K562 (cell line): ENCODE results near the gene PDGFC. TPM values are rescaled to one million over a fixed set of nuclear protein-coding genes. Genes with fewer than 3 reads are reported as not detected.

Experiments used
- ATAC-seq: fragments of 200-7000 bp; cut with Tn5 transposase; 3 replicates; pipeline ENCODE4 v1.9.1; 2020; ENCODE audit warnings: moderate library complexity
- BruUV-seq: library from RNA; stranded (reverse); fragments of 400-500 nt; replicated peaks from 2 replicates; lab custom pipeline; 2021; lab: Mats Ljungman, UMichigan
- CTCF ChIA-PET: fragments of 300-600 bp; formaldehyde crosslinking; extraction: SDS; loops from one replicate; lab custom pipeline; 2021; ENCODE audit warnings: low intra/inter-chr PET ratio; lab: Yijun Ruan, JAX
- POLR2A ChIA-PET: fragments of 300-600, 350-650 bp; sonication (Branson Sonifier 250); formaldehyde crosslinking; extraction: SDS; loops from one replicate; lab custom pipeline; 2021; ENCODE audit warnings: antibody characterized with exemption, inconsistent platforms; lab: Yijun Ruan, JAX
- DNase-seq, 4 experiments: peaks; one replicate each; pipeline versions ENCODE4 v3.0.0 to v3.0.0-alpha.2; 2011 to 2018; ENCODE audit warnings: low spot score in 3 of 4, mixed read lengths in 3 of 4; ENCODE audit errors: extremely low read depth in 1 of 4
- FAIRE-seq: peaks from 2 replicates; lab custom pipeline; 2011; peaks lifted over from hg19 to GRCh38; lab: Jason Lieb, UNC
- H2AFZ ChIP-seq: 2 replicates; pipeline ENCODE4 v1.6.0; 2011; ENCODE audit warnings: low read depth, low read length, control low read depth, inconsistent platforms
- H3K27ac ChIP-seq: fragments of 200-600 bp; 3 replicates; pipeline ENCODE4 v1.8.0; 2011; ENCODE audit warnings: low read depth, mild to moderate bottlenecking, control low read depth, inconsistent platforms, low read length, moderate library complexity, mixed read lengths; ENCODE audit errors: extremely low read depth
- H3K27me3 ChIP-seq, 2 experiments: fragments of 300-600 bp in 1 of 2; 2 replicates in 1 of 2; 3 replicates in 1 of 2; pipeline versions ENCODE4 v1.6.0 to v1.8.0; 2011; ENCODE audit warnings: inconsistent platforms in 2 of 2, low read length in 2 of 2, mild to moderate bottlenecking in 1 of 2, mixed read lengths in 1 of 2, moderate library complexity in 1 of 2; ENCODE audit not compliant: control insufficient read depth in 2 of 2, insufficient read depth in 2 of 2
- H3K36me3 ChIP-seq: fragments of 300-600 bp; 3 replicates; pipeline ENCODE4 v1.8.0; 2011; ENCODE audit warnings: mild to moderate bottlenecking, low read length, inconsistent platforms; ENCODE audit not compliant: control insufficient read depth, insufficient read depth
- H3K4me1 ChIP-seq, 2 experiments: fragments of 200-600 bp in 1 of 2; replicated peaks in 1 of 2; 2 replicates in 1 of 2; 3 replicates in 1 of 2; pipeline versions ENCODE4 v1.5.1 to v1.8.0; 2011; ENCODE audit warnings: inconsistent platforms in 2 of 2, low read length in 2 of 2, mild to moderate bottlenecking in 1 of 2, mixed read lengths in 1 of 2, moderate library complexity in 1 of 2; ENCODE audit not compliant: control insufficient read depth in 2 of 2, insufficient read depth in 2 of 2
- H3K4me2 ChIP-seq: 2 replicates; pipeline ENCODE4 v1.6.1; 2011; ENCODE audit warnings: low read length, control low read depth, inconsistent platforms, mixed read lengths; ENCODE audit not compliant: insufficient read depth
- H3K4me3 ChIP-seq: fragments of 200-600 bp; sonication (generic), shearing (Covaris generic); 2 replicates; pipeline ENCODE4 v1.5.1; 2016; ENCODE audit warnings: control low read depth, inconsistent platforms
- H3K79me2 ChIP-seq: fragments of 200-600 bp; 3 replicates; pipeline ENCODE4 v1.8.0; 2011; ENCODE audit warnings: low read length, inconsistent platforms; ENCODE audit not compliant: control insufficient read depth, insufficient read depth
- H3K9ac ChIP-seq, 2 experiments: 2 replicates each; pipeline versions ENCODE4 v1.6.0 to v1.6.1; 2011; ENCODE audit warnings: low read depth in 2 of 2, low read length in 2 of 2, control low read depth in 1 of 2, inconsistent platforms in 1 of 2, mild to moderate bottlenecking in 1 of 2, mixed read lengths in 1 of 2; ENCODE audit not compliant: insufficient read depth in 1 of 2
- H3K9me1 ChIP-seq: one replicate; pipeline ENCODE4 v1.6.0; 2011; ENCODE audit warnings: inconsistent platforms, mild to moderate bottlenecking, low read length, moderate library complexity; ENCODE audit not compliant: control insufficient read depth, insufficient read depth
- H3K9me3 ChIP-seq: replicated peaks from 2 replicates; pipeline ENCODE4 v1.5.1; 2011; ENCODE audit warnings: low read depth, low read length, inconsistent platforms; ENCODE audit not compliant: control insufficient read depth, insufficient read depth
- H4K20me1 ChIP-seq: replicated peaks from 2 replicates; pipeline ENCODE4 v1.6.1; 2011; ENCODE audit warnings: low read length, inconsistent platforms, mixed read lengths; ENCODE audit not compliant: control insufficient read depth, insufficient read depth
- ETV5 ChIP-seq: sonication (generic); formaldehyde crosslinking; IDR thresholded peaks from 2 replicates; pipeline ENCODE4 v1.4.0; 2020; ENCODE audit warnings: low read depth, mild to moderate bottlenecking, missing genetic modification reagents
- FIP1L1 ChIP-seq: fragments of 200-400 bp; formaldehyde crosslinking; IDR thresholded peaks from 2 replicates; pipeline ENCODE4 v1.6.1; 2018; ENCODE audit warnings: mild to moderate bottlenecking, low read depth, low read length; ENCODE audit not compliant: poor library complexity, severe bottlenecking
- HMG20A ChIP-seq: fragments of 450-650 bp; formaldehyde crosslinking; conservative IDR thresholded peaks from 2 replicates; pipeline ENCODE4 v1.4.0; 2020; ENCODE audit warnings: mild to moderate bottlenecking, mixed read lengths
- MEIS2 ChIP-seq: fragments of 450-650 bp; IDR thresholded peaks from 2 replicates; pipeline ENCODE4 v1.6.1; 2014; ENCODE audit warnings: mild to moderate bottlenecking; ENCODE audit not compliant: partially characterized antibody
- MNT ChIP-seq, 2 experiments: fragments of 450-650 bp; conservative IDR thresholded peaks; 2 replicates each; pipeline ENCODE4 v1.6.1; 2017; ENCODE audit warnings: mild to moderate bottlenecking in 2 of 2, moderate library complexity in 2 of 2
- MYBL2 ChIP-seq, 2 experiments: fragments of 450-650 bp in 1 of 2; sonication (generic) in 1 of 2; formaldehyde crosslinking in 1 of 2; IDR thresholded peaks; 2 replicates each; pipeline versions ENCODE4 v1.6.1 to v1.8.1; 2017 to 2022; ENCODE audit warnings: borderline replicate concordance in 1 of 2, inconsistent platforms in 1 of 2, low read depth in 1 of 2, mild to moderate bottlenecking in 1 of 2, missing genetic modification reagents in 1 of 2, moderate library complexity in 1 of 2
- TCF7L2 ChIP-seq: fragments of 150-350 bp; IDR thresholded peaks from 2 replicates; pipeline ENCODE4 v1.6.1; 2016; ENCODE audit warnings: low read depth, mild to moderate bottlenecking, low read length, moderate library complexity
- TRIM28 ChIP-seq: fragments of 450-650 bp; IDR thresholded peaks from 2 replicates; pipeline ENCODE4 v1.6.1; 2017
- XRCC5 ChIP-seq: fragments of 200-400 bp; formaldehyde crosslinking; IDR thresholded peaks from 2 replicates; pipeline ENCODE4 v1.6.1; 2017; ENCODE audit warnings: low read depth, mild to moderate bottlenecking, low read length
- ZBTB49 ChIP-seq: sonication (generic); formaldehyde crosslinking; IDR thresholded peaks from 2 replicates; pipeline ENCODE4 v1.8.0; 2022; ENCODE audit warnings: missing genetic modification reagents, mild to moderate bottlenecking, borderline replicate concordance
- ZC3H8 ChIP-seq: fragments of 450-650 bp; IDR thresholded peaks from 2 replicates; pipeline ENCODE4 v1.6.1; 2017
- ZNF316 ChIP-seq: fragments of 450-650 bp; IDR thresholded peaks from 2 replicates; pipeline ENCODE4 v1.6.1; 2016
- ZNF785 ChIP-seq: fragments of 250-450 bp; sonication (Bioruptor Pico); IDR thresholded peaks from 2 replicates; pipeline ENCODE4 v1.4.0; 2020; ENCODE audit warnings: mild to moderate bottlenecking
- WGBS: fragments of 100-300 bp; shearing (Covaris generic); methylation state at CpG from one replicate; pipeline ENCODE4 v1.1.6; 2016; ENCODE audit warnings: low coverage, mixed read lengths; ENCODE audit not compliant: insufficient coverage; ENCODE audit errors: missing lambda C conversion rate; 5-methylcytosine and 5-hydroxymethylcytosine counted together
- in situ Hi-C: fragments of 300-500 bp; cut with MboI; formaldehyde crosslinking; loops from 4 replicates; pipeline ENCODE4 v1.15.0; 2018; ENCODE audit warnings: inconsistent platforms, mixed read lengths
- intact Hi-C: fragments of 100-400 bp; cut with micrococcal nuclease; formaldehyde crosslinking; loops from 2 replicates; pipeline ENCODE4 v1.14.2; 2022
- polyA plus RNA-seq, 8 experiments: library from polyadenylated mRNA; depleted of rRNA in 4 of 8; stranded (reverse) in 5 of 8; unstranded in 3 of 8; fragments of >200 nt; fragmentation: Nextera tagmentation in 2 of 8; fragmentation: Illumina TruSeq in 1 of 8; extraction: Ambion mirVana in 2 of 8; extraction: Trizol in 1 of 8; gene quantifications; 2 replicates each; pipeline versions ENCODE4 v1.2.1 to v1.2.3, GENCODE V29; 2011 to 2014; ENCODE audit warnings: inconsistent platforms in 1 of 8, missing spikeins in 1 of 8
- total RNA-seq, 7 experiments: library from RNA; depleted of rRNA in 6 of 7; stranded (reverse); fragments of >200 nt in 6 of 7; fragmentation: Illumina TruSeq in 2 of 7; extraction: Trizol in 2 of 7; gene quantifications; 2 replicates each; pipeline versions ENCODE4 v1.2.1 to v1.2.3, GENCODE V29; 2011 to 2021; ENCODE audit warnings: low replicate concordance in 1 of 7
- TF ChIP-seq, protein P1 (sequence below): fragments of 450-650 bp; IDR thresholded peaks from 2 replicates; pipeline ENCODE4 v1.6.1; 2017; ENCODE audit warnings: antibody characterized with exemption, mild to moderate bottlenecking
- TF ChIP-seq, protein P2 (sequence below): sonication (generic); formaldehyde crosslinking; IDR thresholded peaks from 2 replicates; pipeline ENCODE4 v1.8.0; 2022; ENCODE audit warnings: mild to moderate bottlenecking, missing genetic modification reagents

Gene PDGFC
- total and polyA plus RNA-seq, 9 of the 15 experiments (the other 6 are each of a cell fraction or from before 2014, with no cell fraction given) = not detected

DNA sequence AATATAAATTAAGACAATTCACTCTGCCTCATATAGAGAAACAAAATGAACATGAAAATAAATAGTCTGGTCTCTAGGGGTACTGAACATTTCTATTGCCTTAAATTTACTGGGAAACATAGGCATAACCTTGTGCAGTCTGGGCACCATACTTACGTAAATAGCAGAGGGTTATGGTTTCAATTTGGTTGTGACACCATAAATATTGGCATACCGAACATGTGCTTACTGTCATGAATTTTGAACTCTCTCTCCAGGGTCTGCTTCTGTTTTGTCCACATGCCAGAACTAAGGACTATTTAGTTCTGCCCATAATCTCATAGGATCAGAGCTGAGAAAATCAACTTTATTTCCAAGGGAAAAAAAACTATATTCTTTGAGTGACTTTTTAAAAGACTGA lies 17.6 kb downstream of the PDGFC start:
- no peak for FAIRE-seq
- Histone ChIP-seq H3K79me2 (no peaks in the 10 kb centered on the region), H3K9me3 (no peaks in the 10 kb centered on the region), H2AFZ (no peak overlapping the region), H3K4me1 (no peaks in the 10 kb centered on the region), H3K4me2 (no peak overlapping the region), H4K20me1 (no peaks in the 10 kb centered on the region), H3K9me1 (no peaks in the 10 kb centered on the region), H3K9ac (no peak overlapping the region), H3K27me3 (no peaks in the 10 kb centered on the region), H3K27ac (no peak overlapping the region), H3K36me3 (no peaks in the 10 kb centered on the region), H3K4me3 (no peak overlapping the region)
- no peak for ATAC-seq
- intact Hi-C loops = no loop called here
- POLR2A ChIA-PET = no interaction called here
- WGBS = 0% methylated on average over 2 of the region's 2 CpGs
- no peak for TF ChIP-seq TRIM28
- no peak for TF ChIP-seq ZNF316
- no peak for TF ChIP-seq FIP1L1
- TF ChIP-seq, protein P1, sequence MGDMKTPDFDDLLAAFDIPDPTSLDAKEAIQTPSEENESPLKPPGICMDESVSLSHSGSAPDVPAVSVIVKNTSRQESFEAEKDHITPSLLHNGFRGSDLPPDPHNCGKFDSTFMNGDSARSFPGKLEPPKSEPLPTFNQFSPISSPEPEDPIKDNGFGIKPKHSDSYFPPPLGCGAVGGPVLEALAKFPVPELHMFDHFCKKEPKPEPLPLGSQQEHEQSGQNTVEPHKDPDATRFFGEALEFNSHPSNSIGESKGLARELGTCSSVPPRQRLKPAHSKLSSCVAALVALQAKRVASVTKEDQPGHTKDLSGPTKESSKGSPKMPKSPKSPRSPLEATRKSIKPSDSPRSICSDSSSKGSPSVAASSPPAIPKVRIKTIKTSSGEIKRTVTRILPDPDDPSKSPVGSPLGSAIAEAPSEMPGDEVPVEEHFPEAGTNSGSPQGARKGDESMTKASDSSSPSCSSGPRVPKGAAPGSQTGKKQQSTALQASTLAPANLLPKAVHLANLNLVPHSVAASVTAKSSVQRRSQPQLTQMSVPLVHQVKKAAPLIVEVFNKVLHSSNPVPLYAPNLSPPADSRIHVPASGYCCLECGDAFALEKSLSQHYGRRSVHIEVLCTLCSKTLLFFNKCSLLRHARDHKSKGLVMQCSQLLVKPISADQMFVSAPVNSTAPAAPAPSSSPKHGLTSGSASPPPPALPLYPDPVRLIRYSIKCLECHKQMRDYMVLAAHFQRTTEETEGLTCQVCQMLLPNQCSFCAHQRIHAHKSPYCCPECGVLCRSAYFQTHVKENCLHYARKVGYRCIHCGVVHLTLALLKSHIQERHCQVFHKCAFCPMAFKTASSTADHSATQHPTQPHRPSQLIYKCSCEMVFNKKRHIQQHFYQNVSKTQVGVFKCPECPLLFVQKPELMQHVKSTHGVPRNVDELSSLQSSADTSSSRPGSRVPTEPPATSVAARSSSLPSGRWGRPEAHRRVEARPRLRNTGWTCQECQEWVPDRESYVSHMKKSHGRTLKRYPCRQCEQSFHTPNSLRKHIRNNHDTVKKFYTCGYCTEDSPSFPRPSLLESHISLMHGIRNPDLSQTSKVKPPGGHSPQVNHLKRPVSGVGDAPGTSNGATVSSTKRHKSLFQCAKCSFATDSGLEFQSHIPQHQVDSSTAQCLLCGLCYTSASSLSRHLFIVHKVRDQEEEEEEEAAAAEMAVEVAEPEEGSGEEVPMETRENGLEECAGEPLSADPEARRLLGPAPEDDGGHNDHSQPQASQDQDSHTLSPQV = no peak
- no peak for TF ChIP-seq MEIS2
- TF ChIP-seq ETV5 = no peak
- no peak for TF ChIP-seq TCF7L2
- TF ChIP-seq MNT (conservative IDR thresholded peaks at IDR 0.05) = no peak
- no peak for TF ChIP-seq MYBL2 (IDR thresholded peaks at IDR 0.05; ENCODE audit: low read depth)
- no peak for TF ChIP-seq MYBL2 (CRISPR knock-in tag; IDR thresholded peaks at IDR 0.05; ENCODE audit: borderline replicate concordance)
- TF ChIP-seq, protein P2, sequence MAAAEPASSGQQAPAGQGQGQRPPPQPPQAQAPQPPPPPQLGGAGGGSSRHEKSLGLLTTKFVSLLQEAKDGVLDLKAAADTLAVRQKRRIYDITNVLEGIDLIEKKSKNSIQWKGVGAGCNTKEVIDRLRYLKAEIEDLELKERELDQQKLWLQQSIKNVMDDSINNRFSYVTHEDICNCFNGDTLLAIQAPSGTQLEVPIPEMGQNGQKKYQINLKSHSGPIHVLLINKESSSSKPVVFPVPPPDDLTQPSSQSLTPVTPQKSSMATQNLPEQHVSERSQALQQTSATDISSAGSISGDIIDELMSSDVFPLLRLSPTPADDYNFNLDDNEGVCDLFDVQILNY (CRISPR knock-in tag) = no peak
- TF ChIP-seq ZBTB49 (CRISPR knock-in tag) = no peak
- TF ChIP-seq ZNF785 = no peak
- no peak for TF ChIP-seq HMG20A
- no peak for TF ChIP-seq XRCC5
- TF ChIP-seq ZC3H8 = no peak
- DNase-seq = no peak
- CTCF ChIA-PET = no interaction called here
- in situ Hi-C loops = no loop called here
- BruUV-seq = no TSS peak
